Adipocyte (in vitro differentiated cells): ENCODE results near the gene HAGH.
A peak's percentile ranks its signal among the peaks of the same experiment; 100 is the strongest.

Experiments
- DNase-seq: peaks from one replicate; pipeline ENCODE4 v3.0.0-alpha.2; 2015; ENCODE audit warnings: low read depth
- H3K27me3 ChIP-seq: replicated peaks from 2 replicates; pipeline ENCODE4 v1.7.0; 2013; ENCODE audit warnings: mild to moderate bottlenecking, low read length, moderate library complexity; ENCODE audit not compliant: control insufficient read depth, insufficient read depth
- H3K36me3 ChIP-seq: 2 replicates; pipeline ENCODE4 v1.7.0; 2013; ENCODE audit warnings: low read length, mild to moderate bottlenecking, moderate library complexity; ENCODE audit not compliant: control insufficient read depth, insufficient read depth, severe bottlenecking
- H3K4me1 ChIP-seq: 2 replicates; pipeline ENCODE4 v1.7.0; 2013; ENCODE audit warnings: mild to moderate bottlenecking, low read length, moderate library complexity; ENCODE audit not compliant: control insufficient read depth, insufficient read depth
- H3K4me3 ChIP-seq: 2 replicates; pipeline ENCODE4 v1.7.0; 2013; ENCODE audit warnings: mild to moderate bottlenecking, low read length, moderate library complexity
- H3K9ac ChIP-seq: 2 replicates; pipeline ENCODE4 v1.7.0; 2013; ENCODE audit warnings: mild to moderate bottlenecking, low read length, moderate library complexity
- H3K9me3 ChIP-seq: 2 replicates; pipeline ENCODE4 v1.7.0; 2013; ENCODE audit warnings: mild to moderate bottlenecking, low read length, moderate library complexity; ENCODE audit not compliant: control insufficient read depth

The HAGH gene

GRCh38 chr16:1768767-1769401 lies 57.7 kb downstream of the HAGH start:
- peaks cover 17% of the 10 kb centered on the region for H3K4me1 ChIP-seq
- peaks cover 44% of the 10 kb centered on the region for H3K36me3 ChIP-seq
- H3K4me3 ChIP-seq = no peak overlapping the region
- H3K9ac ChIP-seq = no peak overlapping the region
- H3K27me3 ChIP-seq = no peaks in the 10 kb centered on the region
- H3K9me3 ChIP-seq = no peaks in the 10 kb centered on the region
- no peak for DNase-seq

- no peaks in the 10 kb centered on the region for H3K9me3 ChIP-seq
- no peak overlapping the region for H3K9ac ChIP-seq
- no peak for DNase-seq
- H3K36me3 ChIP-seq = peaks cover 47% of the 10 kb centered on the region
- H3K4me1 ChIP-seq = peaks cover 16% of the 10 kb centered on the region
- no peaks in the 10 kb centered on the region for H3K27me3 ChIP-seq
- H3K4me3 ChIP-seq = no peak overlapping the region
Measured at GRCh38 chr16:1768061-1768766, 58.4 kb downstream of the HAGH start.

DNA sequence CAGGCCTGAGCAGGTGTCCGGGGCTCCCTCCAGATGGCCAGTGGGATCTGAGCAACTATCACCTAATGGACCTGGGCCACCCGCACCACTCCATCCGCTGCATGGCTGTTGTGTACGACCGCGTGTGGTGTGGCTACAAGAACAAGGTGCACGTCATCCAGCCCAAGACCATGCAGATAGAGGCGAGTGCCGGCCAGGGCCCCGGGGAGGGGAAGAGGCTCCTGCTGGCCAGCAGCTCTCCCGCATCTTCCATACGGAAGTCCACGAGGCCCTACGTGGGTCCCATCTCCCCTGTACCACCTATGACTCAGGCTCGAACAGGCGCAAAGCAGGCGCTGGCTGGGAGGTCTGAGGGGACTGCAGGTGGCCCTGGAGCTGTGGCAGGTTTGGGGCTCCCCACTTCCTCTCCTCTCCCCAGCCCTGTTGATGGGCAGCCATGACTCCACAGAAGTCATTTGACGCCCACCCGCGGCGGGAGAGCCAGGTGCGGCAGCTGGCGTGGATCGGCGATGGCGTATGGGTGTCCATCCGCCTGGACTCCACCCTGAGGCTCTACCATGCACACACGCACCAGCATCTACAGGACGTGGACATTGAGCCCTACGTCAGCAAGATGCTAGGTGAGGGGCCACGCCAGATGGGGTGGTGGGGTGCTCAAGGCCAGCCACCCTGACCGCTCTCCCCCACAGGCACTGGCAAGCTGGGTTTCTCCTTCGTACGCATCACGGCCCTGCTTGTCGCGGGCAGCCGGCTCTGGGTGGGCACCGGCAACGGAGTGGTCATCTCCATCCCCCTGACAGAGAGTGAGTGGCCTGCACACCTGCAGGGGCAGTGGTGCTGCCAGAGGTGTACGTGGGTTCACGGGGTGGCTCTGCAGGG lies 59.3 kb downstream of the HAGH start:
- Histone ChIP-seq H3K4me3 (no peak overlapping the region), H3K9ac (no peak overlapping the region), H3K9me3 (no peaks in the 10 kb centered on the region), H3K36me3 (peaks cover 56% of the 10 kb centered on the region), H3K4me1 (peaks cover 15% of the 10 kb centered on the region), H3K27me3 (no peaks in the 10 kb centered on the region)
- DNase-seq = no peak

DNA sequence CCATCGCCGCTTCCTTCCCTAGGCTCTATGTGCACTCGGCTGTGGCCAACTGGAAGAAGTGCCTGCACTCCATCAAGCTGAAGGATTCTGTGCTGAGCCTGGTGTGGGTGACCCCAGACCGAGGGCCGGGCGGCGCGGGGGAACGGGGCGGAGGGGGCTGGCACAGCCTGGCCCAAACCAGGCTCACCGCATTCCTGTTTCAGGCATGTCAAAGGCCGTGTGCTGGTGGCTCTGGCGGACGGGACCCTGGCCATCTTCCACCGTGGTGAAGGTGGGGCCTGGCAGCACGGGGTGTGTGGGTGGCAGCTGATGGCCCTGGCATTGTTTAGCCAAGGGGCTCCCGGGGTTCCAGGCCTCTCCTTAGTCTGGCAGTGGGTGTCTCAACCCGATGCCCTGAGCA lies 59.9 kb downstream of the HAGH start:
- Histone ChIP-seq H3K27me3 (no peaks in the 10 kb centered on the region), H3K4me1 (peaks cover 8% of the 10 kb centered on the region), H3K36me3 (peaks cover 62% of the 10 kb centered on the region), H3K4me3 (no peak overlapping the region), H3K9me3 (no peaks in the 10 kb centered on the region), H3K9ac (no peak overlapping the region)
- DNase-seq = no peak

DNA sequence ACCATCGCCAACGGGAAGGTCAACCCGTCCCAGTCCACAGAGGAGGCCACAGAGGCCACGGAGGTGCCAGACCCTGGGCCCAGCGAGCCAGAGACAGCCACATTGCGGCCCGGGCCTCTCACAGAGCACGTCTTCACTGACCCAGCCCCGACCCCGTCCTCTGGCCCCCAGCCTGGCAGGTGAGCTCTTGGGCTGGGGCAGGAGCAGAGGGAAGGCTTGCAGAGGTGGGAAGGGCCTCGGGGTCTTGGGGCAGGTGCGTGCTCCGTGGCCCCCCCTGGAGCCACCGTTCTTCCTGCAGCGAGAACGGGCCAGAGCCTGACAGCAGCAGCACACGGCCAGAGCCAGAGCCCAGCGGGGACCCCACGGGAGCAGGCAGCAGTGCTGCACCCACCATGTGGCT lies 60.4 kb downstream of the HAGH start:
- H3K27me3 ChIP-seq = no peaks in the 10 kb centered on the region
- H3K9ac ChIP-seq = no peak overlapping the region
- DNase-seq = no peak
- peaks cover 8% of the 10 kb centered on the region for H3K4me1 ChIP-seq
- H3K9me3 ChIP-seq = no peaks in the 10 kb centered on the region
- H3K4me3 ChIP-seq = no peak overlapping the region
- peaks cover 63% of the 10 kb centered on the region for H3K36me3 ChIP-seq

GRCh38 chr16:1765826-1766225 lies 60.8 kb downstream of the HAGH start:
- H3K9me3 ChIP-seq = no peaks in the 10 kb centered on the region
- H3K4me1 ChIP-seq = peaks cover 8% of the 10 kb centered on the region
- H3K27me3 ChIP-seq = no peaks in the 10 kb centered on the region
- no peak overlapping the region for H3K9ac ChIP-seq
- no peak overlapping the region for H3K4me3 ChIP-seq
- H3K36me3 ChIP-seq = peaks cover 67% of the 10 kb centered on the region
- no peak for DNase-seq

DNA sequence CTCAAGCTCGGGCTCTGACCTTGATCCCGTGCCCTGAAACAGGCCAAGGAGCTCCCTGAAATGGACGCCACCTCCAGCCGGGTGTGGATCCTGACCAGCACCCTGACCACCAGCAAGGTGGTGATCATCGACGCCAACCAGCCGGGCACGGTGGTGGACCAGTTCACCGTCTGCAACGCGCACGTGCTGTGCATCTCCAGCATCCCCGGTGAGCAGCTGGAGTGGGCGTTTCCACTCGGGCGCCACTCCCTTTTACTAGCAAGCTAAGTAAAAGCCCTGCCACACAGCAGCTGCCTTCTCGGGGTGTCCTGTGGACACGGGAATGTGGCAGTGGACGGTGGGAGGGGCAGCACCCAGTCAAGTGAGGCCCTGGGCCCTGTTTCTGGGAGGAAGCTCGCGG lies 61.7 kb downstream of the HAGH start:
- H3K27me3 ChIP-seq = no peaks in the 10 kb centered on the region
- no peak overlapping the region for H3K4me3 ChIP-seq
- peaks cover 2% of the 10 kb centered on the region for H3K4me1 ChIP-seq
- no peak overlapping the region for H3K9ac ChIP-seq
- H3K36me3 ChIP-seq = peaks cover 75% of the 10 kb centered on the region
- no peak for DNase-seq
- no peaks in the 10 kb centered on the region for H3K9me3 ChIP-seq

- no peaks in the 10 kb centered on the region for H3K27me3 ChIP-seq
- no peak overlapping the region for H3K9ac ChIP-seq
- peak; percentile 46 for DNase-seq
- H3K36me3 ChIP-seq = peaks cover 80% of the 10 kb centered on the region
- H3K4me3 ChIP-seq = no peak overlapping the region
- no peaks in the 10 kb centered on the region for H3K9me3 ChIP-seq
- no peaks in the 10 kb centered on the region for H3K4me1 ChIP-seq
Measured at GRCh38 chr16:1763521-1764511, 62.8 kb downstream of the HAGH start.

- no peak overlapping the region for H3K9ac ChIP-seq
- H3K27me3 ChIP-seq = no peaks in the 10 kb centered on the region
- no peaks in the 10 kb centered on the region for H3K4me1 ChIP-seq
- peaks cover 81% of the 10 kb centered on the region for H3K36me3 ChIP-seq
- H3K4me3 ChIP-seq = no peak overlapping the region
- H3K9me3 ChIP-seq = no peaks in the 10 kb centered on the region
- DNase-seq = no peak
Measured at GRCh38 chr16:1762879-1763520, 63.6 kb downstream of the HAGH start.

GRCh38 chr16:1762196-1762878 lies 64.3 kb downstream of the HAGH start:
- Histone ChIP-seq H3K36me3 (peaks cover 80% of the 10 kb centered on the region), H3K27me3 (no peaks in the 10 kb centered on the region), H3K9me3 (no peaks in the 10 kb centered on the region), H3K4me1 (no peaks in the 10 kb centered on the region), H3K9ac (no peak overlapping the region), H3K4me3 (no peak overlapping the region)
- DNase-seq = no peak
